ENCODE data around the gene MMUT.

The MMUT gene

GRCh38 chr6:49462927-49463611 is at the start of gene MMUT, which contains the start of gene CENPQ:
MMUT (minus strand) TSS chr6:49463253; CDS start chr6:49459466, 3,787 bp downstream.
CENPQ (plus strand) TSS chr6:49463370; CDS start chr6:49470177, 6,807 bp downstream.
- H3K27ac ChIP-seq: peak within 1 kb of the TSS; percentile 80
- TF ChIP-seq CTCF (conservative IDR thresholded peaks at IDR 0.05): no peak

DNA sequence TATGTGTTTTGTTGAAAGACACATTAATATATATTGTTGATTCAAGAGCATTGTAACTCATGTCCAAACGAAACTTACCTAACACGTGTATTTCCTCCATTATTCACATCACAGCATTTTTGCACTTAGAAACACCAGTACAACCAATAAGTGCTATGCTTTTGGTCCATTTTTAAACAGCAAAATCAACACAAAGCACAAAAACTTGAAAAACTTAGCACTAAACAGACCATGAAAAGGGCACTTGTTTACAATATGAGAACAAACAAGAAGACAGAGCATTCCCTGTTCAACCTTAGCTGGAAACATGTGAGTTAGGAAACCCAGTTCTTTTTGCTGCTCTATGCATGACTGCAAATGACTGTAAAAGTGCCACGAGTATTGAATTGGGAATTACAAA is 46.3 kb upstream of the MMUT start:
- peak overlapping the region; percentile 48 for H3K27ac ChIP-seq
- TF ChIP-seq CTCF (conservative IDR thresholded peaks at IDR 0.05): no peak

DNA sequence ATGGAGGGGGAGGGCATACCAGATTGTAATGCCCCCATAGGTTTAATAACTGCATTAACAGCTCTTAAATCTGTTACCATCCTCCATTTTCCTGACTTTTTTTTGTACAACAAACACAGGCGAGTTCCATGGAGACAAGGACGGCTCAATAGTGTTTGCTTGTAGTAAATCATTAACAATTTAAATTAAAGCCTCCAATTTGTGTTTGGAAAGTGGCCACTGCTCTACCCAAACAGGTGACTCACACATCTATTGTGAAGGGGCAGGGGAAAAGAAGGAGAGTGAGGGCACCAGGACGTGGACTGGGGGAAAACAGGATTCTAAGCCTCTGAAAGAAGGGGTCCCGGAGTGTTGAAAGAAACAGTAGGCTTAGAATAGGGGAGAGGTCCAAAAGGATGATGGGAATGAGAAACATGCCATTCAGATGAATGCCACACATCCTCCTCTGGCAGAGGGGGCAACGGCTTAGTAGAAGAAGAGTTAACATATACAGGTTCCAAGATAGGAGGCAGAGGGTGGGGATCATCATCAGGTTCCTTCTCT is 43.6 kb upstream of the MMUT start:
- no peak for TF ChIP-seq CTCF (conservative IDR thresholded peaks at IDR 0.05)
- no peak overlapping the region for H3K27ac ChIP-seq

GRCh38 chr6:49504666-49505065 is 41.6 kb upstream of the MMUT start:
- TF ChIP-seq CTCF (conservative IDR thresholded peaks at IDR 0.05): no peak
- no peak overlapping the region for H3K27ac ChIP-seq

DNA sequence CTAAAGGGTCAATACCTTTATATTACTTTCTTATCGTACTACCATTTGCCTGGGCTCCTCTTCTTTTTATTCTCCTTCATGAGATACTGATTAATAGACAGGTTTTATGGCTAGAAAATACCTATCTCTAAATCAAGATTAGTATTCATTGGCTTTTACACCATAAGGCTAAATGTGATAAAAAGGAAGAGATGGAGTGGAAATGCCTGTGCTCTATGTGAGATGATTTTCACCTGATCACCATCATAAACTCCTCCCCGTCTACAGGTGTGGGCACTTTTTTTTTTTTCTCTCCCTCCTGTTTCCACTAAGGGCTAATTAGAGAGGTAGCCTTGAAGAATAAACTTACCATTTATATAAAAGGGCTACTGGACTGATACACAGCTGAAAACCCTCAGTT is 36.6 kb upstream of the MMUT start, which contains the start of gene GLYATL3:
TSS of gene GLYATL3 (plus strand) at position 301 of the 400 bp plus-strand sequence. CDS start 12,068 bp downstream, outside the sequence.
- H3K27ac ChIP-seq: no peak within 1 kb of the TSS
- TF ChIP-seq CTCF (conservative IDR thresholded peaks at IDR 0.05): no peak

DNA sequence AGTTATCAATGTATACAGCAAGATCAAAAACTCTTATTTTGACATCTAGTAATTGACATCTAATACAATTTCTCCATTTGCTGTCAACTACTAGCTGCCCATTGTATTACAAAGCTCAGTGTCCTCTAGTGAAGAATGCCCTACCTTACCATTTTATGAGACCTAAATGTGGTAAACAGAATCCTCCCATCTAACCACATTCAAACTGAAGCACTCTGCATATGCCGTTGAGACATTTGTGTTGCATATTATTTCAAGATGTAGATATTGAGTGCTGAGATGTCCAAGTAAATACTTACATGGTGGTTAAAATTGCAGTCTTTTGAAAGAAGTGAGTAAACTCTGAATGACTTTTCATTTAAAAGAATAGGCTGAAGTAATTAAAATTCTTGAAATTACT is 36.1 kb upstream of the MMUT start:
- no peak for TF ChIP-seq CTCF (conservative IDR thresholded peaks at IDR 0.05)
- H3K27ac ChIP-seq: no peak overlapping the region

DNA sequence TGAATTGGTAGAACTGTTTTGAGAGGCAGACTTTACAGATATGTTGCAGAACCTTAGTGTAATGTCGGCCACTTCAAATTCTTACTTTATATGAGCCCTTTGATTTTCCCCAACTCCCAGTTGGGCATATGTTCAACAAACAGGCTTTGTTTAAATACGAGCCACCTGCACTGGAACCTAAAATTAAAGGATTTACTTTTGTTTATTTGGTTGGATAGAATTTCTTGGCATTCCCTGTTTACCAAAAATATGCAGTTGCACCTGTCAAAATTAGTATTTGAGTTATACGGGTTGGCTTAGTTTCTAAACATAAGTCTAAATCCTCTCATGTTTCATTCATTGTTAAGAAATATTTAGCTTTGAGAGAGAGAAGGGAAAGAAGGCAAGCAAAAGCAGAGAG is 34.3 kb upstream of the MMUT start:
- H3K27ac ChIP-seq: no peak overlapping the region
- no peak for TF ChIP-seq CTCF (conservative IDR thresholded peaks at IDR 0.05)

All from VCaP (cell line).